IMR-90 (cell line): ENCODE measurements around the gene CACNA2D1. TPM values are rescaled to one million over a fixed set of nuclear protein-coding genes. Genes with fewer than 3 reads are reported as not detected.

Experiments
- ATAC-seq: fragments of 200-7000 bp; cut with Tn5 transposase; 2 replicates; pipeline ENCODE4 v1.9.1; 2020; ENCODE audit warnings: low read depth, mild to moderate bottlenecking, moderate library complexity
- BruUV-seq: library from RNA; stranded (reverse); fragments of 400-500 nt; replicated peaks from 2 replicates; lab custom pipeline; 2021; lab: Mats Ljungman, UMichigan
- CTCF ChIA-PET: fragments of 300-600 bp; formaldehyde crosslinking; extraction: SDS; loops from one replicate; lab custom pipeline; 2021; ENCODE audit warnings: antibody characterized with exemption; lab: Yijun Ruan, JAX
- POLR2A ChIA-PET: fragments of 300-600 bp; sonication (Branson Sonifier 250); formaldehyde crosslinking; loops from one replicate; lab custom pipeline; 2022; ENCODE audit warnings: antibody characterized with exemption; ENCODE audit not compliant: unreplicated experiment; lab: Charles Lee
- DNase-seq: peaks from one replicate; pipeline ENCODE4 v3.0.0; 2013
- H2AFZ ChIP-seq: replicated peaks from 2 replicates; pipeline ENCODE3; 2013; ENCODE audit warnings: low read length, mild to moderate bottlenecking; ENCODE audit not compliant: poor library complexity
- H2AK5ac ChIP-seq: 2 replicates; pipeline ENCODE4 v1.6.1; 2013; ENCODE audit warnings: low read depth, low read length, inconsistent platforms
- H2AK9ac ChIP-seq: replicated peaks from 2 replicates; pipeline ENCODE3; 2013; ENCODE audit warnings: mild to moderate bottlenecking, low read depth, low read length, moderate library complexity; ENCODE audit not compliant: poor library complexity
- H2BK120ac ChIP-seq: 2 replicates; pipeline ENCODE4 v1.6.1; 2013; ENCODE audit warnings: low read depth, low read length, inconsistent platforms
- H2BK15ac ChIP-seq: 3 replicates; pipeline ENCODE4 v1.6.1; 2013; ENCODE audit warnings: low read depth, low read length, inconsistent platforms
- H2BK20ac ChIP-seq: 2 replicates; pipeline ENCODE4 v1.6.1; 2013; ENCODE audit warnings: low read depth, mild to moderate bottlenecking, inconsistent platforms, low read length, moderate library complexity
- H2BK5ac ChIP-seq: 2 replicates; pipeline ENCODE4 v1.6.1; 2013; ENCODE audit warnings: mild to moderate bottlenecking, low read depth, low read length, inconsistent platforms; ENCODE audit not compliant: poor library complexity, severe bottlenecking
- H3K14ac ChIP-seq: replicated peaks from 2 replicates; pipeline ENCODE4 v1.6.1; 2013; ENCODE audit warnings: low read depth, low read length, inconsistent platforms
- H3K18ac ChIP-seq: 2 replicates; pipeline ENCODE4 v1.6.1; 2013; ENCODE audit warnings: low read depth, low read length, control low read depth
- H3K23ac ChIP-seq: 2 replicates; pipeline ENCODE4 v1.6.1; 2013; ENCODE audit warnings: low read depth, low read length, inconsistent platforms
- H3K27ac ChIP-seq: 2 replicates; pipeline ENCODE4 v1.5.1; 2013; ENCODE audit warnings: mild to moderate bottlenecking, control low read depth, low read length; ENCODE audit not compliant: insufficient read depth
- H3K27me3 ChIP-seq: 2 replicates; pipeline ENCODE4 v1.6.1; 2013; ENCODE audit warnings: low read length; ENCODE audit not compliant: control insufficient read depth, insufficient read depth
- H3K36me3 ChIP-seq: 2 replicates; pipeline ENCODE4 v1.6.1; 2013; ENCODE audit warnings: low read length, mixed read lengths; ENCODE audit not compliant: control insufficient read depth, insufficient read depth
- H3K4ac ChIP-seq: 2 replicates; pipeline ENCODE4 v1.6.1; 2013; ENCODE audit warnings: low read depth, low read length, inconsistent platforms
- H3K4me1 ChIP-seq: 2 replicates; pipeline ENCODE4 v1.6.1; 2013; ENCODE audit warnings: low read length, mixed read lengths; ENCODE audit not compliant: control insufficient read depth, insufficient read depth
- H3K4me2 ChIP-seq: 2 replicates; pipeline ENCODE4 v1.6.1; 2013; ENCODE audit warnings: low read depth, mild to moderate bottlenecking, control low read depth, low read length, moderate library complexity
- H3K4me3 ChIP-seq: 2 replicates; pipeline ENCODE4 v1.5.1; 2013; ENCODE audit warnings: low read depth, mild to moderate bottlenecking, control low read depth, low read length, moderate library complexity; ENCODE audit not compliant: insufficient read depth
- H3K56ac ChIP-seq: 2 replicates; pipeline ENCODE4 v1.6.1; 2013; ENCODE audit warnings: low read length, inconsistent platforms; ENCODE audit not compliant: insufficient read depth; ENCODE audit errors: extremely low read depth
- H3K79me1 ChIP-seq, 2 experiments: 2 replicates each; pipeline ENCODE4 v1.6.1; 2013; ENCODE audit warnings: low read length in 2 of 2, inconsistent platforms in 1 of 2, low read depth in 1 of 2
- H3K9ac ChIP-seq: 2 replicates; pipeline ENCODE4 v1.6.1; 2013; ENCODE audit warnings: low read depth, low read length, control low read depth
- H3K9me1 ChIP-seq: 2 replicates; pipeline ENCODE4 v1.6.1; 2013; ENCODE audit warnings: low read length, inconsistent platforms; ENCODE audit not compliant: insufficient read depth
- H3K9me3 ChIP-seq: 2 replicates; pipeline ENCODE4 v1.6.1; 2013; ENCODE audit warnings: low read length; ENCODE audit not compliant: control insufficient read depth, insufficient read depth
- H4K20me1 ChIP-seq: 2 replicates; pipeline ENCODE4 v1.6.1; 2013; ENCODE audit warnings: low read length, inconsistent platforms; ENCODE audit not compliant: insufficient read depth
- H4K5ac ChIP-seq: 2 replicates; pipeline ENCODE4 v1.6.1; 2013; ENCODE audit warnings: mild to moderate bottlenecking, low read depth, low read length, control low read depth
- H4K8ac ChIP-seq, 2 experiments: 2 replicates each; pipeline ENCODE4 v1.6.1; 2013; ENCODE audit warnings: low read depth in 2 of 2, low read length in 2 of 2, control low read depth in 1 of 2, inconsistent platforms in 1 of 2
- H4K91ac ChIP-seq: 2 replicates; pipeline ENCODE4 v1.6.1; 2013; ENCODE audit warnings: low read depth, low read length, inconsistent platforms; ENCODE audit not compliant: insufficient read depth
- CHD1 ChIP-seq: IDR thresholded peaks from 2 replicates; pipeline ENCODE4 v1.6.1; 2012; ENCODE audit warnings: low read depth, low read length, improper control_type of control experiment
- SMC3 ChIP-seq: fragments of 150-350 bp; IDR thresholded peaks from 2 replicates; pipeline ENCODE4 v1.6.1; 2016; ENCODE audit warnings: low read depth, mild to moderate bottlenecking, antibody characterized with exemption, low read length, moderate library complexity
- USF2 ChIP-seq: fragments of 150-350 bp; IDR thresholded peaks from 2 replicates; pipeline ENCODE4 v1.6.1; 2017; ENCODE audit warnings: mild to moderate bottlenecking, antibody characterized with exemption, low read length, low read depth
- WGBS, 2 experiments: methylation state at CpG; one replicate each; pipeline versions ENCODE4 v1.1.5 to v1.1.7; 2013; ENCODE audit warnings: missing lambda C conversion rate in 2 of 2; ENCODE audit not compliant: insufficient read length in 1 of 2; ENCODE audit errors: extremely low coverage in 2 of 2; 5-methylcytosine and 5-hydroxymethylcytosine counted together
- dilution Hi-C: fragments of 300-500 bp; cut with HindIII; formaldehyde crosslinking; loops from one replicate; pipeline ENCODE4 v1.14.3; 2018; ENCODE audit warnings: low sequenced_read_pairs; ENCODE audit not compliant: unreplicated experiment
- in situ Hi-C: fragments of 300-500 bp; cut with MboI; formaldehyde crosslinking; loops from 3 replicates; pipeline ENCODE4 v1.14.3; 2019; ENCODE audit warnings: low sequenced_read_pairs, inconsistent platforms, mixed read lengths
- intact Hi-C: fragments of 100-400 bp; cut with micrococcal nuclease; formaldehyde crosslinking; loops from 2 replicates; pipeline ENCODE4 v1.10.0; 2022
- polyA plus RNA-seq, 3 experiments: library from polyadenylated mRNA; depleted of rRNA; stranded (reverse); fragments of >200 nt; gene quantifications; 2 replicates each; pipeline ENCODE4 v1.2.3, GENCODE V29; 2012; ENCODE audit warnings: low replicate concordance in 1 of 3
- total RNA-seq: library from RNA; depleted of rRNA; stranded (reverse); fragments of >200 nt; gene quantifications from 2 replicates; pipeline ENCODE4 v1.2.3, GENCODE V29; 2012

CACNA2D1 gene
- total and polyA plus RNA-seq, 2 of the 4 experiments (the other 2 are of a cell fraction), result 5.8 to 21.9 TPM

- CTCF ChIA-PET, result no interaction called here
- H3K27ac ChIP-seq, result no peak overlapping the region
- no peak overlapping the region for H3K56ac ChIP-seq
- no peak overlapping the region for H2AFZ ChIP-seq
- H3K4me2 ChIP-seq, result no peak overlapping the region
- no peak overlapping the region for H2BK20ac ChIP-seq
- H4K20me1 ChIP-seq, result no peaks in the 10 kb centered on the region
- H3K36me3 ChIP-seq, result no peaks in the 10 kb centered on the region
- no peak overlapping the region for H3K14ac ChIP-seq
- no peak overlapping the region for H2AK5ac ChIP-seq
- BruUV-seq, result no TSS peak
- H2BK120ac ChIP-seq, result no peak overlapping the region
- peaks cover 2% of the 10 kb centered on the region; the same call in 1 of the 2 replicates for H3K4me1 ChIP-seq
- no peak overlapping the region for H3K9ac ChIP-seq
- POLR2A ChIA-PET, result no interaction called here
- H4K8ac ChIP-seq, result no peak overlapping the region
- no peak overlapping the region for H3K18ac ChIP-seq
- no peak overlapping the region for H2BK15ac ChIP-seq
- no peak overlapping the region for H2BK5ac ChIP-seq
- H4K91ac ChIP-seq, result no peak overlapping the region
- ATAC-seq (no peak), DNase-seq (no peak)
- H2AK9ac ChIP-seq, result no peak overlapping the region
- TF ChIP-seq CHD1, result no peak
- TF ChIP-seq SMC3, result no peak
- TF ChIP-seq USF2, result no peak
- no peaks in the 10 kb centered on the region for H3K9me1 ChIP-seq
- no peaks in the 10 kb centered on the region; a peak in 1 of 4 replicates for H3K79me1 ChIP-seq
- no peak overlapping the region for H3K4me3 ChIP-seq
- intact Hi-C loops (no loop called here), dilution Hi-C loops (no loop called here), in situ Hi-C loops (no loop called here)
- no CpG with 5 or more reads among the region's 1 CpG for WGBS, 2 experiments
- no peaks in the 10 kb centered on the region for H3K27me3 ChIP-seq
- H3K9me3 ChIP-seq, result peaks cover 2% of the 10 kb centered on the region; the same call in 1 of the 2 replicates
- H4K5ac ChIP-seq, result no peak overlapping the region
- no peak overlapping the region for H3K4ac ChIP-seq
- no peak overlapping the region for H3K23ac ChIP-seq
Measured at GRCh38 chr7:82294865-82295264, 148.7 kb downstream of the CACNA2D1 start.
